MCF 10A (cell line): ENCODE results near the gene ARID5B. TPM values are rescaled to one million over a fixed set of nuclear protein-coding genes. Genes with fewer than 3 reads are reported as not detected.

Source experiments
- BruUV-seq: library from RNA; stranded (reverse); fragments of 400-500 nt; replicated peaks from 2 replicates; lab custom pipeline; 2021; lab: Mats Ljungman, UMichigan
- CTCF ChIA-PET: fragments of 300-600 bp; sonication (Branson Sonifier 250); formaldehyde crosslinking; extraction: SDS; loops from one replicate; lab custom pipeline; 2021; ENCODE audit warnings: antibody characterized with exemption, inconsistent platforms; lab: Yijun Ruan, JAX
- POLR2A ChIA-PET: fragments of 300-600, 350-650 bp; sonication (Branson Sonifier 250); formaldehyde crosslinking; extraction: SDS; loops from one replicate; lab custom pipeline; 2020; ENCODE audit warnings: antibody characterized with exemption, inconsistent platforms; lab: Yijun Ruan, JAX
- DNase-seq: peaks from one replicate; pipeline ENCODE4 v3.0.0-alpha.2; 2018; ENCODE audit not compliant: unreplicated experiment
- H3K27ac Mint-ChIP-seq: one replicate; pipeline ENCODE4 v1.8.0; 2022; ENCODE audit warnings: mild to moderate bottlenecking, low read depth, mixed read lengths; ENCODE audit not compliant: unreplicated experiment
- H3K27me3 Mint-ChIP-seq: one replicate; pipeline ENCODE4 v1.8.0; 2022; ENCODE audit warnings: mixed read lengths; ENCODE audit not compliant: insufficient read depth, unreplicated experiment
- H3K36me3 Mint-ChIP-seq: one replicate; pipeline ENCODE4 v1.8.0; 2022; ENCODE audit warnings: mild to moderate bottlenecking, moderate library complexity, mixed read lengths; ENCODE audit not compliant: insufficient read depth, unreplicated experiment
- H3K4me1 Mint-ChIP-seq: one replicate; pipeline ENCODE4 v1.8.0; 2022; ENCODE audit warnings: mixed read lengths; ENCODE audit not compliant: insufficient read depth, unreplicated experiment
- H3K4me3 Mint-ChIP-seq: one replicate; pipeline ENCODE4 v1.8.0; 2022; ENCODE audit warnings: mild to moderate bottlenecking, moderate library complexity, mixed read lengths; ENCODE audit not compliant: unreplicated experiment
- H3K9me3 Mint-ChIP-seq: one replicate; pipeline ENCODE4 v1.8.0; 2022; ENCODE audit warnings: mixed read lengths; ENCODE audit not compliant: unreplicated experiment
- CTCF ChIP-seq: fragments of 200-600 bp; IDR thresholded peaks from one replicate; pipeline ENCODE4 v1.8.0; 2022; ENCODE audit warnings: antibody characterized with exemption, mild to moderate bottlenecking; ENCODE audit not compliant: unreplicated experiment
- intact Hi-C: fragments of 100-400 bp; cut with micrococcal nuclease; formaldehyde crosslinking; loops from 2 replicates; pipeline ENCODE4 v1.14.1; 2022
- total RNA-seq: library from RNA; stranded (reverse); gene quantifications from 2 replicates; pipeline ENCODE4 v1.2.3, GENCODE V29; 2022

Gene ARID5B
- total RNA-seq, 1 experiment from 2014 or later, result 12.2 TPM

GRCh38 chr10:62115321-62115720 is 213.8 kb downstream of the ARID5B start:
- no peak overlapping the region for H3K27ac Mint-ChIP-seq
- CTCF ChIA-PET, result no interaction called here
- no peak overlapping the region for H3K4me3 Mint-ChIP-seq
- BruUV-seq, result no TSS peak
- peaks cover 7% of the 10 kb centered on the region for H3K4me1 Mint-ChIP-seq
- intact Hi-C loops, result no loop called here
- no peak for TF ChIP-seq CTCF
- no peak for DNase-seq
- no peaks in the 10 kb centered on the region for H3K9me3 Mint-ChIP-seq
- POLR2A ChIA-PET, result interaction anchor here (1.2 to 1.3 kb wide), 2 partner anchors 9 to 137 kb away, joined by 3 to 4 read pairs; no protein-coding TSS in a partner anchor
- no peaks in the 10 kb centered on the region for H3K36me3 Mint-ChIP-seq
- H3K27me3 Mint-ChIP-seq, result no peaks in the 10 kb centered on the region

GRCh38 chr10:62115842-62116241 is 214.3 kb downstream of the ARID5B start:
- TF ChIP-seq CTCF, result no peak
- POLR2A ChIA-PET, result interaction anchor here (1.2 to 1.3 kb wide), 2 partner anchors 9 to 137 kb away, joined by 3 to 4 read pairs; no protein-coding TSS in a partner anchor
- H3K9me3 Mint-ChIP-seq, result no peaks in the 10 kb centered on the region
- no peaks in the 10 kb centered on the region for H3K36me3 Mint-ChIP-seq
- BruUV-seq, result no TSS peak
- no peaks in the 10 kb centered on the region for H3K27me3 Mint-ChIP-seq
- intact Hi-C loops, result no loop called here
- CTCF ChIA-PET, result no interaction called here
- no peak for DNase-seq
- peaks cover 7% of the 10 kb centered on the region for H3K4me1 Mint-ChIP-seq
- no peak overlapping the region for H3K27ac Mint-ChIP-seq
- H3K4me3 Mint-ChIP-seq, result no peak overlapping the region

GRCh38 chr10:62116896-62117295 is 215.4 kb downstream of the ARID5B start:
- no peak for TF ChIP-seq CTCF
- intact Hi-C loops, result no loop called here
- Mint-ChIP-seq H3K9me3 (no peaks in the 10 kb centered on the region), H3K27ac (no peak overlapping the region), H3K36me3 (no peaks in the 10 kb centered on the region), H3K4me1 (peaks cover 6% of the 10 kb centered on the region), H3K4me3 (no peak overlapping the region), H3K27me3 (no peaks in the 10 kb centered on the region)
- no TSS peak for BruUV-seq
- POLR2A ChIA-PET, result interaction anchor here (1.0 kb wide), 1 partner anchor 1307 kb away, joined by 4 read pairs; no protein-coding TSS in a partner anchor
- peak; percentile 26 for DNase-seq
- CTCF ChIA-PET, result interaction anchor here (0.6 to 0.8 kb wide), 4 partner anchors 8 to 1451 kb away, joined by 3 to 4 read pairs (median 3); no protein-coding TSS in a partner anchor

- peaks cover 5% of the 10 kb centered on the region for H3K9me3 Mint-ChIP-seq
- no TSS peak for BruUV-seq
- CTCF ChIA-PET, result no interaction called here
- no peak for TF ChIP-seq CTCF
- no peak for DNase-seq
- intact Hi-C loops, result no loop called here
- H3K36me3 Mint-ChIP-seq, result no peaks in the 10 kb centered on the region
- no peak overlapping the region for H3K4me3 Mint-ChIP-seq
- POLR2A ChIA-PET, result no interaction called here
- no peaks in the 10 kb centered on the region for H3K4me1 Mint-ChIP-seq
- H3K27ac Mint-ChIP-seq, result no peak overlapping the region
- no peaks in the 10 kb centered on the region for H3K27me3 Mint-ChIP-seq
Observed at GRCh38 chr10:62121187-62121530, 219.7 kb downstream of the ARID5B start.
